Common myeloid progenitor, CD34-positive (primary cell): ENCODE results near the gene SLCO4A1.

ENCODE experiments used
- CTCF ChIA-PET: fragments of 350-600 bp; sonication (Branson Sonifier 250); formaldehyde crosslinking; loops from one replicate; lab custom pipeline; 2021; ENCODE audit warnings: antibody characterized with exemption; lab: Charles Lee
- POLR2A ChIA-PET: fragments of 350-600 bp; sonication (Branson Sonifier 250); formaldehyde crosslinking; loops from one replicate; lab custom pipeline; 2021; ENCODE audit warnings: antibody characterized with exemption; lab: Charles Lee
- DNase-seq, 3 donors: peaks; one replicate each; pipeline versions ENCODE4 v3.0.0 to v3.0.0-alpha.2; 2013
- H3K27ac ChIP-seq, 2 experiments: 1 replicate in 1 of 2; 2 replicates in 1 of 2; pipeline ENCODE4 v1.7.0; 2013; ENCODE audit warnings: inconsistent platforms in 2 of 2, low read length in 2 of 2, mild to moderate bottlenecking in 2 of 2, low read depth in 1 of 2, moderate library complexity in 1 of 2; ENCODE audit not compliant: severe bottlenecking in 2 of 2, insufficient read depth in 1 of 2, poor library complexity in 1 of 2
- H3K27me3 ChIP-seq, 5 experiments: replicated peaks in 2 of 5; 1 replicate in 3 of 5; 2 replicates in 2 of 5; pipeline versions ENCODE4 v1.6.1 to v1.7.0; 2013; ENCODE audit warnings: low read length in 4 of 5, mild to moderate bottlenecking in 2 of 5, moderate library complexity in 2 of 5, inconsistent platforms in 1 of 5; ENCODE audit not compliant: insufficient read depth in 5 of 5, control insufficient read depth in 4 of 5
- H3K36me3 ChIP-seq, 4 experiments: 1 replicate in 2 of 4; 2 replicates in 2 of 4; pipeline versions ENCODE4 v1.6.1 to v1.7.0; 2013; ENCODE audit warnings: low read length in 3 of 4, control low read depth in 1 of 4, mild to moderate bottlenecking in 1 of 4; ENCODE audit not compliant: control insufficient read depth in 4 of 4, insufficient read depth in 4 of 4
- H3K4me1 ChIP-seq, 4 experiments: 1 replicate in 3 of 4; 2 replicates in 1 of 4; pipeline versions ENCODE4 v1.6.1 to v1.7.1; 2013; ENCODE audit warnings: low read length in 3 of 4, mild to moderate bottlenecking in 3 of 4, control low read depth in 1 of 4, inconsistent platforms in 1 of 4, moderate library complexity in 1 of 4; ENCODE audit not compliant: control insufficient read depth in 4 of 4, insufficient read depth in 4 of 4; ENCODE audit errors: control extremely low read depth in 1 of 4
- H3K4me3 ChIP-seq, 7 experiments: 1 replicate in 4 of 7; 2 replicates in 3 of 7; pipeline versions ENCODE4 v1.5.1 to v1.7.0; 2013; ENCODE audit warnings: mild to moderate bottlenecking in 7 of 7, low read length in 6 of 7, moderate library complexity in 6 of 7, inconsistent platforms in 2 of 7, low read depth in 2 of 7, control low read depth in 1 of 7; ENCODE audit not compliant: insufficient read depth in 4 of 7, control insufficient read depth in 1 of 7; ENCODE audit errors: extremely low read depth in 1 of 7
- H3K9me3 ChIP-seq, 5 experiments: 1 replicate in 4 of 5; 2 replicates in 1 of 5; pipeline versions ENCODE4 v1.6.1 to v1.7.1; 2013; ENCODE audit warnings: low read length in 4 of 5, mild to moderate bottlenecking in 2 of 5, inconsistent platforms in 1 of 5, low read depth in 1 of 5, moderate library complexity in 1 of 5; ENCODE audit not compliant: control insufficient read depth in 4 of 5, insufficient read depth in 2 of 5; ENCODE audit errors: control extremely low read depth in 1 of 5
- WGBS: methylation state at CpG from one replicate; pipeline ENCODE4 v1.1.5; 2013; ENCODE audit not compliant: insufficient coverage; 5-methylcytosine and 5-hydroxymethylcytosine counted together

The SLCO4A1 gene

DNA sequence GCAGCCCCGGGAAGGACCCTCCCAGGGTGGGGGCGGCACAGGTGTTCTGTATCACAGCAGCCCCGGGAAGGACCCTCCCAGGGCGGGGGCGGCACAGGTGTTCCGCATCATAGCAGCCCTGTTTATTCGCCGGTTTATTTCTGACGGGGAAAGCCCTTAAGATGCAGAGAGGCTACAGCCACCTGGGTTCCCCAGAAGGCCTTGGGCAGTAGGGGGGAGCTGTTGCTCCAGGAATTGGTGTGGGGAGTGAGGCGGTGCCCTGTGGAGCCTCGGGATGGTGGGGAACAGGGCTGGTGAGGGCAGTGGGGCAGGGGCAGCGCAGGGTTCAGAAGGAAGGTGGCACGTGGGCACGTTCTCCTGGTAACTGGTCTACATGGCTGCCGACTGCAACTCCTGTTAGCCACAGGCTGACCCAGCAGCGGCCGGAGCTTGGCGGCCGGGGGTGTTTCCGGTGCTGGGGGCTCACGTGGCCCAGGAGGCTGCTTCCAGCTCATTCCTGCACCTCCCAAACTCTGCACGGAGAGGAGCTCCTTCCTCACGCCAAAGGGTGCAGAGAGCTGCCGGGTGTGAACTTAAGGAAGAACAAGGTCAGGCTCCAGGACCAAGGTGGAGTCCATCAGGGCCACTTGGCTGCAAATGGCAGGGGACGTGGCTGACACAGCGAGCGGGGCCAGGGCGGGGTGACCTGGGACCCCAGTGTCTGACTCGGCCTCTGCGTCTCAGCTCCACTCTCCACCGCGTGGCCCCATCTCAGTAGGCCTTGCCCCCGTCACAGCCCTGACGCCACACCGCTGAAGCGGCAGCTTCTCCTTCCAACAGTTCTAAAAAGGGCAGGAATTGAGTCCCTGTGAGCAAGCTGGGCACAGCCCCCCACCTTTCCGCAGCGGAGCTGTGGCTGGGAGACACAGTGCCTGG is 13.2 kb downstream of the SLCO4A1 start:
- Histone ChIP-seq H3K27ac (no peak overlapping the region), H3K36me3 (peaks cover 0 to 79% (median 33%) of the 10 kb centered on the region in 4 experiments), H3K9me3 (no peaks in the 10 kb centered on the region), H3K27me3 (no peaks in the 10 kb centered on the region), H3K4me1 (peaks cover 3 to 30% (median 29%) of the 10 kb centered on the region in 4 experiments), H3K4me3 (no peak overlapping the region)
- WGBS, result 98% methylated on average over 34 of the region's 38 CpGs
- ChIA-PET POLR2A (no interaction called here), CTCF (interaction anchor here (0.8 to 1.7 kb wide), 7 partner anchors 8 to 156 kb away, joined by 3 to 6 read pairs (median 3); no protein-coding TSS in a partner anchor)
- no peak for DNase-seq

DNA sequence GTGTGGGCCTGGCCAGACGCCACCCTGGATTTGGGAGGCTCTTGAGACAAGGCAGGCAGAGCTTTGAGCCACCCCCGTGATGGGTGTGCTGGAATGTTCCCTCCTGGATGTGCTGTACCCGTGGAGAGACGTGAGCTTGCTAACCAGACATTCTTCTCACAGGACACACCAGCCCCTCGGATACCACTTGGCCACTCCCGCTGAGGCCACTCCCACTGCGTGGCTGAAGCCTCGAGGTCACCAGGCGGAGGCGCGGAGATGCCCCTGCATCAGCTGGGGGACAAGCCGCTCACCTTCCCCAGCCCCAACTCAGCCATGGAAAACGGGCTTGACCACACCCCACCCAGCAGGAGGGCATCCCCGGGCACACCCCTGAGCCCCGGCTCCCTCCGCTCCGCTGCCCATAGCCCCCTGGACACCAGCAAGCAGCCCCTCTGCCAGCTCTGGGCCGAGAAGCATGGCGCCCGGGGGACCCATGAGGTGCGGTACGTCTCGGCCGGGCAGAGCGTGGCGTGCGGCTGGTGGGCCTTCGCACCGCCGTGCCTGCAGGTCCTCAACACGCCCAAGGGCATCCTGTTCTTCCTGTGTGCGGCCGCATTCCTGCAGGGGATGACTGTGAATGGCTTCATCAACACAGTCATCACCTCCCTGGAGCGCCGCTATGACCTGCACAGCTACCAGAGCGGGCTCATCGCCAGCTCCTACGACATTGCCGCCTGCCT is 14.1 kb downstream of the SLCO4A1 start:
- H3K4me3 ChIP-seq, result no peak overlapping the region
- H3K4me1 ChIP-seq, result peaks cover 0 to 22% (median 21%) of the 10 kb centered on the region in 4 experiments
- ChIA-PET CTCF (interaction anchor here (0.8 to 1.7 kb wide), 6 partner anchors 8 to 157 kb away, joined by 3 to 6 read pairs (median 3); no protein-coding TSS in a partner anchor), POLR2A (no interaction called here)
- H3K9me3 ChIP-seq, result no peaks in the 10 kb centered on the region
- H3K27me3 ChIP-seq, result no peaks in the 10 kb centered on the region
- H3K27ac ChIP-seq, result no peak overlapping the region
- peaks cover 0 to 84% (median 37%) of the 10 kb centered on the region in 4 experiments for H3K36me3 ChIP-seq
- DNase-seq, result no peak
- WGBS, result 96% methylated on average over 36 of the region's 39 CpGs

DNA sequence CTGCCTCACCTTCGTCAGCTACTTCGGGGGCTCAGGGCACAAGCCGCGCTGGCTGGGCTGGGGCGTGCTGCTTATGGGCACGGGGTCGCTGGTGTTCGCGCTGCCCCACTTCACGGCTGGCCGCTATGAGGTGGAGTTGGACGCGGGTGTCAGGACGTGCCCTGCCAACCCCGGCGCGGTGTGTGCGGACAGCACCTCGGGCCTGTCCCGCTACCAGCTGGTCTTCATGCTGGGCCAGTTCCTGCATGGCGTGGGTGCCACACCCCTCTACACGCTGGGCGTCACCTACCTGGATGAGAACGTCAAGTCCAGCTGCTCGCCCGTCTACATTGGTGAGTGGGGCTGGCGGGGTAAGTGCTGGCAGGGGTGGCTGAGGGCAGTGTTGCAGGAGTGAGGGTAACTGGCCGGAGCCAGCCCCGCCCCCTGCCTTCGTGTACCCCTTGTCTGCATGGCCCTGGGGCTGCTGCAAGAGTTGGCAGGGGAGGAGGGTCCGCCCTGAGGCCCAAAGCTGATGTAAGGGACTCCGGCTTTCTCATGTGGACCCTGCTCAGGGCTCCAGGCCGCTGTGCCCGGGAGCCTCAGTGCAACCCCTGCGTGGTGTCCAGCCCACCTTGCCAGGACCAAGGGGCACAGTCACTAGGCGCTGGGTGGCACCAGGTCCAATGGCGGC is 14.8 kb downstream of the SLCO4A1 start:
- POLR2A ChIA-PET, result no interaction called here
- Histone ChIP-seq H3K9me3 (no peaks in the 10 kb centered on the region), H3K4me1 (peaks cover 0 to 16% (median 15%) of the 10 kb centered on the region in 4 experiments), H3K4me3 (no peak overlapping the region), H3K27me3 (no peaks in the 10 kb centered on the region), H3K27ac (no peak overlapping the region), H3K36me3 (peaks cover 0 to 91% (median 41%) of the 10 kb centered on the region in 4 experiments)
- WGBS, result 98% methylated on average over 34 of the region's 37 CpGs
- DNase-seq, result no peak
- CTCF ChIA-PET, result interaction anchor here (1.1 to 1.2 kb wide), 2 partner anchors 13 to 19 kb away, joined by 3 read pairs; no protein-coding TSS in a partner anchor

DNA sequence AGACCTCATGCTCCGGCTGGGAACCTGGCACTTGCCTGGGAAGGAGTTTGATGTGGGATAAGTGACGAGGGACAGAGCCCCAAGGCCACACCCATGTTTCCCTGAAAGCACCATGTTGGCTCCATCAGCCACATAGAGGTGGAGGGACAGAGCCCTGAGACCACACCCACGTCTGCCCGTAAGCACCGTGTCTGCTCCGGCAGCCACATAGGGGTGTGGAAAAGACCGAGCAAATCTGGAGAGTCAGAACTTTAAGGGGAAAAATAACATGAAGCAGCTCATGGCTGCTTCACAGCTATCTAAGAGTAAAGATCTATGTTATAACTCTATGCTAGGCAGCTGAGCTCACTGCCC is 15.3 kb downstream of the SLCO4A1 start:
- Histone ChIP-seq H3K27ac (no peak overlapping the region), H3K4me1 (peaks cover 0 to 10% (median 10%) of the 10 kb centered on the region in 4 experiments), H3K36me3 (peaks cover 0 to 92% (median 43%) of the 10 kb centered on the region in 4 experiments), H3K9me3 (no peaks in the 10 kb centered on the region), H3K27me3 (no peaks in the 10 kb centered on the region), H3K4me3 (no peak overlapping the region)
- ChIA-PET CTCF (interaction anchor here (1.1 kb wide), 1 partner anchor 12 kb away, joined by 3 read pairs; no protein-coding TSS in a partner anchor), POLR2A (no interaction called here)
- no peak for DNase-seq
- WGBS, result 89% methylated on average over 7 of the region's 7 CpGs

DNA sequence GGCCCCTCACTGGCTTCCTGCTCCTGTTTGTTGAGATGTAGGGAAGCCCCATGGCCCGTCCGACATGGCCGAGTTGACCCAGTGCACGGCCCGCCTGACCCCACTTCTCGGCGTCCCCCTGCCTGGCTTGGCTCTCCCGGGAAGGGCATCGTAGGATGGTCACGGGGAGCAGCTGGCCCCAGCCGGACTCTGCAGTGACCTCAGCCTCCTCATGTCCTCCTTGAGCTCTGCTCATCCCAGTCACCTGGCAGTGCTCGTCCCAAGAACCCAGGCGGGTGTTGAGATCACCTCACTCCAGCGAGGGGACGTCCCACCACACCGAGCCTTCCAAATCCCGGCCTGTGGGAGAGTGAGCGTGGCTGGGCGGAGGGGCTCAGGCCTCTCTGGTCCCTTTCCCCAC is 15.7 kb downstream of the SLCO4A1 start:
- Histone ChIP-seq H3K36me3 (peaks cover 0 to 90% (median 44%) of the 10 kb centered on the region in 4 experiments), H3K9me3 (no peaks in the 10 kb centered on the region), H3K27me3 (no peaks in the 10 kb centered on the region), H3K4me3 (no peak overlapping the region), H3K27ac (no peak overlapping the region), H3K4me1 (peaks cover 0 to 7% (median 6%) of the 10 kb centered on the region in 4 experiments)
- no peak for DNase-seq
- ChIA-PET CTCF (interaction anchor here (1.1 kb wide), 1 partner anchor 12 kb away, joined by 3 read pairs; no protein-coding TSS in a partner anchor), POLR2A (no interaction called here)
- WGBS, result 91% methylated on average over 17 of the region's 19 CpGs

DNA sequence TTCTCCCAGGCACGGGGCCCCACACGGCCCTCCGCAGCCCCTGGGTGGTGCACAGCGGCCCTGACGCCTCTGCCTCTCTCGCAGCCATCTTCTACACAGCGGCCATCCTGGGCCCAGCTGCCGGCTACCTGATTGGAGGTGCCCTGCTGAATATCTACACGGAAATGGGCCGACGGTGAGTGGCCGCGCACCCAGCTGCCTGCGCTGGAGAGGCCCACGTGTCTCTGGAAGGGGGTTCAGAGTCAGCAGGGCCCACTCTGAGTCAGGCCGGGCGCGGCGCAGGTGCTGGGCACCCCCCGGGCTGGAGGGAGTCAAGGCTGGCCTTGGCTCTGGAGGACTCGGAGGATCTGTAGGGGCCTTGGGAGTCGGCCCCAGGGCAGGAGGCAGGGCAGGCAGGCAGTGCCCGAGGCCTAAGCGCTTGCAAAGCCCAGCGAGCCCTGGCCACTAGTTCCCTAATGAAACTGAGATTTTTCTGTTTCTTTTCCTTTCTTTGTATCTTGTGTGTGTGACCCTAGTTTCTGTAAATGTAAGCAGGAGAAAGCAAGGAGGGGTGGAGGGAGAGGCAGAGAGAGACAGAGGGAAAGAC is 16.4 kb downstream of the SLCO4A1 start:
- H3K4me1 ChIP-seq, result no peaks in the 10 kb centered on the region
- H3K9me3 ChIP-seq, result no peaks in the 10 kb centered on the region
- CTCF ChIA-PET, result no interaction called here
- DNase-seq, result no peak
- WGBS, result 95% methylated on average over 22 of the region's 25 CpGs
- no peak overlapping the region for H3K27ac ChIP-seq
- peaks cover 0 to 92% (median 47%) of the 10 kb centered on the region in 4 experiments for H3K36me3 ChIP-seq
- no peak overlapping the region for H3K4me3 ChIP-seq
- POLR2A ChIA-PET, result no interaction called here
- H3K27me3 ChIP-seq, result no peaks in the 10 kb centered on the region
